SHP77 treated with DMSO at 0.1 percent for 48 hours (cell line): ENCODE results near the gene RAET1G.
A peak's percentile ranks its signal among the peaks of the same experiment; 100 is the strongest.
"Not testable (repeated sequence)": the region's sequence is repeated elsewhere in the genome, so short reads cannot be mapped to it uniquely, and the experiment has no call there.

ENCODE experiments used
- DNase-seq: peaks from one replicate; lab custom pipeline; 2025; lab: John Stamatoyannopoulos, UW

The RAET1G gene, protein sequence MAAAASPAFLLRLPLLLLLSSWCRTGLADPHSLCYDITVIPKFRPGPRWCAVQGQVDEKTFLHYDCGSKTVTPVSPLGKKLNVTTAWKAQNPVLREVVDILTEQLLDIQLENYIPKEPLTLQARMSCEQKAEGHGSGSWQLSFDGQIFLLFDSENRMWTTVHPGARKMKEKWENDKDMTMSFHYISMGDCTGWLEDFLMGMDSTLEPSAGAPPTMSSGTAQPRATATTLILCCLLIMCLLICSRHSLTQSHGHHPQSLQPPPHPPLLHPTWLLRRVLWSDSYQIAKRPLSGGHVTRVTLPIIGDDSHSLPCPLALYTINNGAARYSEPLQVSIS

DNA sequence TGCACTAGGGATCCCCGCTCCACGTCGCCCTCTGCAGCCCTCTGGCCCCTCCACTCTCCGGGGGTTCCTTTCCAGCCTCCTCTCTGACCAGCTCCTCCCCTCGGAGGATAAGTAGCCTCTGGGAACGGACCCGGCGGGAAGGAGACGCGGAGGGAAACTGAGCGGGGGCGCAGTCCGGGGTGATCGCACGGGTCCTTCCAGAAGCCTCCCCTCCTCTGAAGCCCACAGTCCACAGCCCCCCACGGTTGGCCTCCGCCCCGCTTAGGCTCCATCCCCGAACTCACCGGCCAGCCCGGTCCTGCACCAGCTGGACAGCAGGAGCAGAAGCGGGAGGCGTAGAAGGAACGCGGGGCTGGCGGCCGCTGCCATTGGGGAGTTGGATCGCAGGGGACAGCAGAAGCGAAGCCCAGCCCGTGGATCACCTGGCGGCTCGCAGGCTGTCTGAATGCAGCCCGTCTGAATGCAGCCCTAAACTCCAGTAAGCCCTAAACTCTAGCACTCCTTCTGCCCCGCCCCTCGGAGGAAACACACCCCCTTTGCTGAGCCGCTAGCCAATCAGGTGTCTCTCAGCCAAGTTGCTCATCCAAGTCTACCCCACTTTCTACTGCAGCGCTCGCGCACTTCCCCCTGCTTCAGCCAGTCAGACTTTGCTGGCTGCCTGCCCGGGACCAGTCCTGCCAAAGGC is at the start of gene RAET1G:
Gene RAET1G (minus strand): TSS at position 480 of the 685 bp plus-strand sequence. CDS start 111 bp downstream, at position 369.
- DNase-seq: peak; percentile 61

- no peak for DNase-seq
Measured at GRCh38 chr6:149969635-149970034, 46.7 kb upstream of the RAET1G start.

GRCh38 chr6:149968909-149969308 is 46.0 kb upstream of the RAET1G start:
- not testable (repeated sequence) for DNase-seq

DNA sequence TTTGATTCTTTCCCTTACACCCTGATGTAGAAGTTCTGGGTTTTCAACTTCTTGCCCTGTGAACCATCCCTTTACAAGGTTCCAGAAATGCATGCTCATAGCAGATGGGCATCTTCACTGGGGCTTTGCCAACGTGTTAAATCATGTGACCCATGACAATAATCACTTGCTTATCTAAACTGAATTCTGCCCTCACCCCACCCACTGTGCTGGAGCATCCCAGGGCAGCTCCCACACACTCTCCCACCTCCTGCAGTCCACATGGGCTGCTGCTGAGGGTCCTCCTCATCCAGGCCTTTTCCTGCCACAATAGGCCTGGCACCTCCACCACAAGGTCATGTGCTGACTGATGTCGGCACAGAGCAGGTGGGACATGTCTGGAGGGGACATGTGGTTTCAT is 45.1 kb upstream of the RAET1G start:
- DNase-seq: not testable (repeated sequence)

- no peak for DNase-seq
Measured at GRCh38 chr6:149967591-149967990, 44.7 kb upstream of the RAET1G start.

- DNase-seq: not testable (repeated sequence)
Measured at GRCh38 chr6:149966319-149966718, 43.4 kb upstream of the RAET1G start.

DNA sequence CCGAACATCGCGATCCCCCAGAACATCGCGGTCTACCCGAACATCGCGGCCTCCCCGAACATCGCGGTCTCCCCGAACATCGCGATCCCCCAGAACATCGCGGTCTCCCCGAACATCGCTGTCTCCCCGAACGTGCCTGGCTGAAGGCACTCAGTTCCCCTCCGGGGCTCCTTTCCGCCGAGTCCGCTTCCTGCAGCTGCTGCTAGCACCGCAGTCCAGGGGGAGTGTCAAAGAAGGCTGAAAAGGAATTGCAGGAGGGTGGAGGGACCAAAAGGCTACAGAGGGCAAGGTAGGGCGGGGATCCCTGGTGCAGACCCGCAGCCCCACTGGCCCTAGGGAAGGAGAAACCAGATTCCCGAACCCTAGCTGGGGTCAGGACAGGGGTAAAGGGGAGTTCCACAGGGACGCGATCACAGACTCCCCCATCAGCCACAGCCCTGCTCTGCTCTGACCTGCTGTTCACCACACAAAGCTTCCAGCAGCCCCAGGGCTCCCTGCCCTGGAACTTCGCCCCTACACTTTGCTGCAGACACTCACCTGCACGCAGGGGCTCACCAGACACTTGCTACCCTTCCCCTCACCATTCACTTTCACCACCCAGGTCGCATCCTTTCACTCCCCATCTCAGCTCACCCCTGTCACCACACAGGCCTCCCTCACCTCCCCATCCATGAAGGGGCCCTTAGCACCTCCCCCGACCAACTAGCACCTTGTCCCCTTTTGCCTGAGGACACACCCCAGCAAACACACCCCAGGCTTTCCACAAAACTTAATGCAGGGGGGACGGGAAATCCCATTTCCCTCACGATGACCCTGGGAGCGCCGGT is 42.5 kb upstream of the RAET1G start:
- DNase-seq: no peak

GRCh38 chr6:149964308-149965193 is 41.6 kb upstream of the RAET1G start:
- DNase-seq: no peak

GRCh38 chr6:149963462-149964307 is 40.8 kb upstream of the RAET1G start, which contains the start of gene ULBP1:
Gene ULBP1 (plus strand): TSS chr6:149963943. CDS start chr6:149964050, 107 bp downstream.
- no peak for DNase-seq

DNA sequence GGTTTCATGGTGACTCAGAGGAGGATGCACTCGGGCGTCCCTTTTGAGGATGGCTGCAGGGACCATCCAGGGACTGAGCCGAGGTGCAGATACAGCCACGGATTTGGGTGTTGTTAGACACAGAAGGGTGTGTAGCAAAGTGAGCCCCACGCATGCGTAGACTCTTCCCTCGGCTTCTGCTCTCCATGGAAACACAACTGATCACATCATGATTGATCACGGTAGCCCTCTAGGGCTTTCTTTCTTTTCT is 40.2 kb upstream of the RAET1G start:
- no peak for DNase-seq

GRCh38 chr6:149962461-149963211 is 39.7 kb upstream of the RAET1G start:
- DNase-seq: no peak

GRCh38 chr6:149961728-149962425 is 39.0 kb upstream of the RAET1G start:
- DNase-seq: no peak

DNA sequence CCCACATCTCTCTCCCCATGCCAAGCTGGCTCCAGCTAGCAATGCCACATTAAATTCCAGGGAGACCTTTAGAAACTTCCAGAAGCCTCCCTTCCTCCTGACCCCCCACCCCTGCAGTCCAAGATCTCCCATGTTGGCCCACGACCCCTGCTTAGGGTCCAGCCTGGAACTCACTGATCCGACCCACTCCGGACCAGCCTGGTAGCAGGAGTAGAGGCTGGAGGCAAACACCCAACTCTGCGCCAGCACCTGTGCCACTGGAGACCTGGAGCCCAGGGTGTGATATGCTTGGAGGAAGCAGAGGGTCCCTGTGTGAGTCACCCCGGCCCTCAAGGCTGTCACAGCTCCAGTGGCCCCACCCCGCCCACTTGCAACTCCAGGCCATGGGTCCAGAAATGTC is 37.6 kb upstream of the RAET1G start:
- DNase-seq: no peak

DNA sequence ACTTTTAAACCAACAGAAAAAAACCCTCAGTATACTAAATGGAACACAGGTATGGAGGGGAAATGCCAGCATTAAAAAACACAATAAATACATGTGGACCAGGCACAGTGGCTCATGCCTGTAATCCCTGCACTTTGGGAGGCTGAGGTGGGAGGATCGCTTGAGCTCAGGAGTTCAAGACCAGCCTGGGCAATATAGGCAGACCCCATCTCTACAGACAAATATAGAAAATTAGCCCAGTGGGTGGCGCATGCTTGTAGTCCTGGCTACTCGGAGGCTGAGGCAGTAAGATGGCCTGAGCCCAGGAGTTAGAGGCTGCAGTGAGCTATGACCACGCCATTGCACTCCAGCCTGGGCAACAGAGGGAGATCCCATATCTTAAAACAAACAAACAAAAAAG is 36.9 kb upstream of the RAET1G start:
- not testable (repeated sequence) for DNase-seq

DNA sequence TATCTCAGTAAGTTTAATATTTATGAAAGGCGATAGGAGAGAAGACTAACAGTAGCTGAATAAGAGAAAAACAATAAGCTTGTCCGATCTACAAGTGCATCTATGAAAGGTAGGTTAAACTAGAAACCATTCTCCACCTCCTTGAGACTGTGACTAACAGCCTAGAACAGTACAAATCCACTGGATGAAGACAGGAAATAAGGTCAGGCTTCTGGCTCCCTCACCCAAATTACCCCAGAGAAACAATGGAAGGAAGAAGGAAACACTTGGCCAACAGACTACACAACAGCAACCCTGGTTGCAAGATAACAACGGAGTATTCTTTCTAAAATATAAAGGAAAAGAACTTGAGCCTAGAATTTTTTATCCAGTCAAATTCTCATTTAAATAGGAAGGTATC is 35.2 kb upstream of the RAET1G start:
- not testable (repeated sequence) for DNase-seq

- DNase-seq: not testable (repeated sequence)
Measured at GRCh38 chr6:149955654-149956317, 32.9 kb upstream of the RAET1G start.

GRCh38 chr6:149954984-149955653 is 32.2 kb upstream of the RAET1G start:
- not testable (repeated sequence) for DNase-seq

DNA sequence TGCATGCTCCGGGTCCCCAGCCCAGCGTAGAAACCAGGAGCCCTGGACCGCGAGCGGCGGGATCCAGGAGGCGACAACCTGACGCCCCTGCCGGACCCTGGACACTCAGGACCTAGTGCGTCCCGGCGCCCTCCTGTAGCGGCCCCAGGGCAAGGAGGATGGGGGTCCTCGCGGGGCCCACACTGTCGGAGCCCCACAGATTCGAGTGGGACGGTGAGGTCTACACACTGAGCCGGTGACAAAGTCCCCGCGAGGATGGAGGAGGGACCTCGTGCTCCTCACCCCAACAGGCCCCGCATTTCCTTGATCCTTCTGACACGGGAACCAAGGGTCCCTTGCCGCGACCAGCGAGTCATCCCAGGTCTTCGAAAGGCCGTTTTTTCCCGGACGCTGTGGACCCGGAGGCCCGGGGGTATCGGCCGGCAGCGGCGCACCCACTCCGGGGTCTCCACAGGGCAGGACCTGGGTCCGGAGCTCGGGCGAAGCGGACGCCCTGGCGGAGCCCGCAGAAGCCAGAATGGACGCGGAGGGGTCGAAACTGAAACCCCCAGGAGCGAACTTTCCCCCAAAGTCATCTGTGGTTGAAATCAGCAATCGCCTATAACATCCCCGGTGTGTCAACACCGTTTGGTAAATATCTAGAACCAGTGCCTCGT is 31.5 kb upstream of the RAET1G start:
- DNase-seq: not testable (repeated sequence)
